Parathyroid adenoma (tissue), 2 donors: Measurements from ENCODE around the gene EEF1E1.
A peak's percentile ranks its signal among the peaks of the same experiment; 100 is the strongest.

Experiments used
- H2AFZ ChIP-seq: fragments of 300-600 bp; sonication (generic); one replicate; pipeline ENCODE4 v1.7.0; 2017; ENCODE audit warnings: antibody characterized with exemption, mild to moderate bottlenecking
- H3K27ac ChIP-seq: fragments of 300-600 bp; sonication (generic); one replicate; pipeline ENCODE4 v1.7.0; 2017
- H3K27me3 ChIP-seq: fragments of 300-600 bp; sonication (generic); one replicate; pipeline ENCODE4 v1.7.0; 2017; ENCODE audit warnings: low read length; ENCODE audit not compliant: control insufficient read depth, insufficient read depth
- H3K36me3 ChIP-seq: fragments of 300-600 bp; sonication (generic); one replicate; pipeline ENCODE4 v1.7.0; 2017; ENCODE audit warnings: low read length; ENCODE audit not compliant: control insufficient read depth, insufficient read depth
- H3K4me1 ChIP-seq: fragments of 300-600 bp; sonication (generic); one replicate; pipeline ENCODE4 v1.7.0; 2017; ENCODE audit warnings: control low read depth
- H3K4me2 ChIP-seq: fragments of 300-600 bp; sonication (generic); one replicate; pipeline ENCODE4 v1.7.0; 2017; ENCODE audit warnings: low read length
- H3K4me3 ChIP-seq: fragments of 300-600 bp; sonication (generic); one replicate; pipeline ENCODE4 v1.7.0; 2017; ENCODE audit warnings: low read depth, low read length
- H3K79me2 ChIP-seq: fragments of 300-600 bp; sonication (generic); one replicate; pipeline ENCODE4 v1.7.0; 2017; ENCODE audit warnings: control low read depth
- H3K9ac ChIP-seq: fragments of 300-600 bp; sonication (generic); one replicate; pipeline ENCODE4 v1.7.0; 2017; ENCODE audit warnings: mild to moderate bottlenecking
- H3K9me3 ChIP-seq: fragments of 300-600 bp; sonication (generic); one replicate; pipeline ENCODE4 v1.7.0; 2017; ENCODE audit warnings: low read length; ENCODE audit not compliant: control insufficient read depth
- TF ChIP-seq, protein P1 (sequence below): fragments of 300-600 bp; sonication (generic); IDR thresholded peaks from one replicate; pipeline ENCODE4 v1.7.0; 2017; ENCODE audit warnings: antibody characterized with exemption, mild to moderate bottlenecking
- donor health status: primary hyperparathyroidism.

Gene EEF1E1

DNA sequence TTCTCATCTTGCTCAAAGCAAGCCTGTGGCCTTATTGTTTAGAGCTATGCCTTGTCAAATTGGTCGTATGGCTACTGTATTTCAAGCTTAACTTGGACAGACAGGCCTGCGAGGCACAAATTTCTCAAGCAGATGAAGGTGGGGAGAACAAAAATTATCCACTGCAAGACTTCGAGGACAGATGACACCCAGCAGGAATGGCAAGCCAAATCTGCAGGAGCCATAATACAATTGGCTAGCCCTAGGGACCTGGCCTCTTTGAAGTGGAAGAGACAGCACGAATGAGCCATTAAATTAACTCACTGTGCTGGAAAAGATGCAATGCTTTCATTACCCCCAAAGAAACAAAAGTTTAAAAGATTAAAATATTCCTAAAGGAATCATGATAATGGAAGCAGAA is 33.2 kb downstream of the EEF1E1 start:
- Histone ChIP-seq H3K36me3 (no peaks in the 10 kb centered on the region), H3K4me2 (no peak overlapping the region), H2AFZ (no peak overlapping the region), H3K9me3 (no peaks in the 10 kb centered on the region), H3K27me3 (no peaks in the 10 kb centered on the region), H3K4me1 (no peaks in the 10 kb centered on the region), H3K27ac (no peak overlapping the region), H3K4me3 (no peak overlapping the region), H3K79me2 (no peaks in the 10 kb centered on the region), H3K9ac (no peak overlapping the region)
- TF ChIP-seq, protein P1, sequence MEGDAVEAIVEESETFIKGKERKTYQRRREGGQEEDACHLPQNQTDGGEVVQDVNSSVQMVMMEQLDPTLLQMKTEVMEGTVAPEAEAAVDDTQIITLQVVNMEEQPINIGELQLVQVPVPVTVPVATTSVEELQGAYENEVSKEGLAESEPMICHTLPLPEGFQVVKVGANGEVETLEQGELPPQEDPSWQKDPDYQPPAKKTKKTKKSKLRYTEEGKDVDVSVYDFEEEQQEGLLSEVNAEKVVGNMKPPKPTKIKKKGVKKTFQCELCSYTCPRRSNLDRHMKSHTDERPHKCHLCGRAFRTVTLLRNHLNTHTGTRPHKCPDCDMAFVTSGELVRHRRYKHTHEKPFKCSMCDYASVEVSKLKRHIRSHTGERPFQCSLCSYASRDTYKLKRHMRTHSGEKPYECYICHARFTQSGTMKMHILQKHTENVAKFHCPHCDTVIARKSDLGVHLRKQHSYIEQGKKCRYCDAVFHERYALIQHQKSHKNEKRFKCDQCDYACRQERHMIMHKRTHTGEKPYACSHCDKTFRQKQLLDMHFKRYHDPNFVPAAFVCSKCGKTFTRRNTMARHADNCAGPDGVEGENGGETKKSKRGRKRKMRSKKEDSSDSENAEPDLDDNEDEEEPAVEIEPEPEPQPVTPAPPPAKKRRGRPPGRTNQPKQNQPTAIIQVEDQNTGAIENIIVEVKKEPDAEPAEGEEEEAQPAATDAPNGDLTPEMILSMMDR, result no peak

- no peak overlapping the region for H3K27ac ChIP-seq
Measured at GRCh38 chr6:8066108-8066507, 36.2 kb downstream of the EEF1E1 start.

GRCh38 chr6:8065519-8065911 is 36.8 kb downstream of the EEF1E1 start:
- Histone ChIP-seq H3K4me3 (no peak overlapping the region), H3K27me3 (no peaks in the 10 kb centered on the region), H3K79me2 (no peaks in the 10 kb centered on the region), H3K27ac (no peak overlapping the region), H3K4me2 (no peak overlapping the region), H3K9me3 (no peaks in the 10 kb centered on the region), H3K36me3 (no peaks in the 10 kb centered on the region), H3K4me1 (no peaks in the 10 kb centered on the region), H3K9ac (no peak overlapping the region), H2AFZ (no peak overlapping the region)
- TF ChIP-seq, protein P1, result no peak

More at GRCh38 chr6:8066108-8066507, 36.2 kb downstream of the EEF1E1 start:
- TF ChIP-seq, protein P1, result no peak
- Histone ChIP-seq H3K9ac (no peak overlapping the region), H3K4me1 (no peaks in the 10 kb centered on the region), H3K79me2 (no peaks in the 10 kb centered on the region), H3K9me3 (no peaks in the 10 kb centered on the region), H3K27me3 (no peaks in the 10 kb centered on the region), H3K4me2 (no peak overlapping the region), H3K4me3 (no peak overlapping the region), H2AFZ (no peak overlapping the region), H3K36me3 (no peaks in the 10 kb centered on the region)

GRCh38 chr6:8064638-8065518 is 37.5 kb downstream of the EEF1E1 start:
- Histone ChIP-seq H3K36me3 (no peaks in the 10 kb centered on the region), H3K27me3 (no peaks in the 10 kb centered on the region), H3K4me3 (peak overlapping the region; percentile 87), H3K4me1 (no peaks in the 10 kb centered on the region), H3K9ac (peak overlapping the region; percentile 61), H3K27ac (peak overlapping the region; percentile 84), H3K79me2 (no peaks in the 10 kb centered on the region), H3K9me3 (no peaks in the 10 kb centered on the region), H2AFZ (peak overlapping the region; percentile 98), H3K4me2 (peak overlapping the region; percentile 87)
- TF ChIP-seq, protein P1, result no peak
